GM18951 (cell line): ENCODE measurements around the gene CEP164.

Experiments used
- POLR2A ChIP-seq: IDR thresholded peaks from 4 replicates; pipeline ENCODE4 v1.6.1; 2011; ENCODE audit warnings: mild to moderate bottlenecking; ENCODE audit not compliant: insufficient read length, insufficient read depth; ENCODE audit errors: extremely low read depth
- in situ Hi-C: fragments of 300-500 bp; cut with MboI; formaldehyde crosslinking; loops from one replicate; pipeline ENCODE4 v1.12.0; 2022; ENCODE audit warnings: low sequenced_read_pairs, mixed read lengths, inconsistent platforms; ENCODE audit not compliant: unreplicated experiment

Gene CEP164

DNA sequence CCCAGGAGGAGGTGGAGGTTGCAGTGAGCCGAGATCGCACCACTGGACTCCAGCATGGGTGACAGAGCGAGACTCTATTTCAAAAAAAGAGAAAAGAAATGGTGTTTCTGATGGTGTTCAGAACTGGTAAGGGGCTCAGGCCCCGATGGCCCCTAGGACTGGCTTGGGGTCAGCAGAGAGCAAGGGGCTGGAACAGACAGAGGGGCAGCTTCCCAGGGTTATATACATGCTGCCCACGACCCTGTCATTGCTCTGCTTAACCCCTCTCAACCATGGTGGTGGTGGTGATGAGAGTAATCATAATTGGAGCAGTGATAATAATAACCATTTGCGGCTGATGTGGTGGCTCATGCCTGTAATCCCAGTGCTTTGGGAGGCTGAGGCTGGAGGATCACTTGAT, 79.4 kb downstream of the CEP164 start:
- TF ChIP-seq POLR2A: no peak
- in situ Hi-C loops: no loop called here

DNA sequence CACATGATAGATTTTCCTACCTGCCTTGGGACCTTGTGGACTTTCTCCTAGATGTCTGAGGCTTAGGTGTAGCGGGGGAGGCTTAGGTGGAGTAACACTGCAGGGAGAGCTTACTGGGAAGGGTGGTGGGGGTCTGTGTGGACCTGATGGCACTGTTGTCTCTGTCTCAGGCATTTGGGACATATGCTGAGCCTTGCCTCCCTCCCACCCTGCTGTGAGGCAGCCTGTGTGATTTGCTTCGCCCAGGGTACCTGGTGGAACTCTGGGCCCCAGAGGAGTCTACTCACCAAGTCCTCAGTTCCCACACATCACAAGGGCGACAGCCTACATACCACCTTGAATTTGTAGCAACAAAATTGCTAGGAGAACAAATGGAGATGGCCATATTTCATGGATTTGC, 80.7 kb downstream of the CEP164 start:
- in situ Hi-C loops: no loop called here
- no peak for TF ChIP-seq POLR2A

DNA sequence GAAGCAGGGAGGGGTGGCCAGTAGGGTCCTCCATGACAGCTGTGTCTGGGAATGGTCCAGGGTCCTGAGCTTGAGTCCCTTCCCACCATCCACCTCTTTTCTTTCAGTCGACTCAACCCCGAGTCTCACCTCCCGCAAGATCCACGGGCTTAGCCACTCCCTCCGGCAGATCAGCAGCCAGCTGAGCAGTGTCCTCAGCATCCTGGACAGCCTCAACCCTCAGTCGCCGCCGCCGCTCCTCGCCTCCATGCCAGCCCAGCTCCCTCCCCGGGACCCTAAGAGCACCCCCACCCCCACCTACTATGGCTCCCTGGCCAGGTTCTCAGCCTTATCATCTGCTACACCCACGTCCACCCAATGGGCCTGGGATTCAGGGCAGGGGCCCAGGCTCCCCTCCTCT, 81.9 kb downstream of the CEP164 start:
- TF ChIP-seq POLR2A: no peak
- in situ Hi-C loops: no loop called here

DNA sequence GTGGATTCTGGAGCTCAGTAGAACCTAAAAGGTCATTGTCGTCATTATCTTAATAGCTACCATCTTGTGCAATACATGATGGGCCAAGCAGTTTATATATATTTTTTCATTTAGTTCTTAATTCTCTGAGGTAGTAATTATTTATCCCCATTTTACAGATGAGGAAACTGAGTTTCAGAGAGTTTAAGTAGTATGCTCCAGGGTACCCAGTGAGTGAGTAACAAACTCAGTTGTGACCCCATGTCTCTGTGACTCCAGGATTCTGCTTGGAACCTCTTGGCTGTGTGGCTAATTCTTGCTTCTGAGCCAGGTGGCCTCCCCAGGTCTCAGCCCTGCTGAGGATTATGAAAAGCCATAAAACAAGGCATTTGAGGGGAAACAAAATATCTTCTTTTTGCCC, 82.6 kb downstream of the CEP164 start:
- TF ChIP-seq POLR2A: no peak

DNA sequence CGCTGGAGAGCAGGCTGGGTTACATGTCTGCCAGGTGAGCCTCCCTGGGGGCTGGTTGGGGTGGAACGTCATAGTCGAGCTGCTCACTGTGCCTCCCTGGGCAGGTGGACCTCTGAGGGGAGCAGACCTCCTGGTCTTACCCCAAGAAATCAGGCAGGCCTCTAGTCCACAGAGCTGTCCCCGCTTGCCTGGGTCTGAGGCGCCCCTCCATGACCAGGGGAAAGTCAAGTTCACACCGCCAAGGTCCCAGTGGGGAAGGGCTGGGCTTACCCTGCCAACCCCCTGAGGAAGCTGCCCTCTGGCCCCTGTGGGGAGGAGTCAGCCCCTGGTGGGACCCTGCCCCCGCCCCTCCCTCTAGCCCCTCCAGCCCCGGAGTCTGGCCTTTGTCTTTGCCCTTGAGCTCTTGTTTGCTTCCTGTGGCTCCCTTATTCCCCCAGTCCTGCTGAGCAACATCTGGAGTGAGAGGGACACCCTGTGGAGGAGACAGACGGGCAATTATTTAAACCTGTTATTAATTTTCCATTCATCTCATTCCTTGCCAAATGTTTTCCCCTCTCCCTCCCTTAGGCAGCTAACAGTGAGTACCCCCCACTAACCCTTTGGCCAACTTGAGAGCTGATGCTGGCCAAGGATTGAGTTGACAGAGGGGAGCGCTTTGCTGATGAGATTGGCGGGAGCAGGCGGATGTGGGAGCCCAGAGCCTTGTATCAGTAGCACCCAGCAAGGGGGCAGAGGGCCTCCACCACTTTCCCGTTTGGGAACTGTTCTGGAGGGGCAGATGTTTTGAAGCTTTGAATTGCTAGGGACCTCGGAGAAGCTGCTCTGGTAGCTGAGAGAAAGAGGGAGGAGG, 83.4 kb downstream of the CEP164 start:
- in situ Hi-C loops: no loop called here
- no peak for TF ChIP-seq POLR2A

More for the DNA sequence above, 82.6 kb downstream of the CEP164 start:
- in situ Hi-C loops: no loop called here

DNA sequence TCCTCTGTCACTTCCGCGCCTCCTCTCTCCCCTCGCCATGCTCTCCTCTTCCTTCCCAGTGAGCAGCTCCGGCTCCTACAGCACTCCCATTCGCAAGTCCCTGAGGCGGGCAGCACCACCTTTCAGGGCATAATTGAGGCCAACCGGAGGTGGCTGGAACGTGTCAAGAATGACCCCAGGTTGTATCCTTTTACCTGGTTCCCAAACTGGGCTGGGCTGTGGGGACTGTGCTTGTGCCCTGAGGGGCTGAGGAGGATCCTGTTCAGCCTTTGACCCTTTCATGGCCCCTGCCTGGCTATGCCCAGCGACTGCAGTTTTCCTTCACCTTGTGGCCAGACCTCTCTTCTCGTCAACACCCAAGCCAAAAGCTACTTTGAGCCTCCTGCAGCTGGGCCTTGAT, 84.1 kb downstream of the CEP164 start:
- in situ Hi-C loops: no loop called here
- TF ChIP-seq POLR2A: no peak

DNA sequence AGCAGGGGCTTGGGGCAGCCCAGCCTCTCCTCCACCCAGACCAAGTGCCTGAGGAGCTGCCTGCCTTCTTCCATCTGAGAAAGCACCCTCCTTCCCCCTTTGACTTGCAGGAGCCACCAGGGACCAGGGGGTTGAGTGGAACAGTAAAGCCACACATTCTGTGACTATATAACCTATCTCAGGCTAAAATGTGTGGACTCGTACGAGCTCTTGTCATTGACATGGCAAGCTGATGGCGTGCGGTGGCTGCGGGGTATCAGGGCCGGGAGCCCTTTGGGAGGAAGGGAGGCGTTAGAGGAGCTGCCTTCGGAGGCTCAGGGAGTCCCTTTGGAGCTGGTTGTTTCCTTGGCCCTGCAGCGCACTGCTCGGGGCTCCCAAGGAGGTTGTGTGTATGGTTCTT, 84.5 kb downstream of the CEP164 start:
- in situ Hi-C loops: no loop called here
- no peak for TF ChIP-seq POLR2A

DNA sequence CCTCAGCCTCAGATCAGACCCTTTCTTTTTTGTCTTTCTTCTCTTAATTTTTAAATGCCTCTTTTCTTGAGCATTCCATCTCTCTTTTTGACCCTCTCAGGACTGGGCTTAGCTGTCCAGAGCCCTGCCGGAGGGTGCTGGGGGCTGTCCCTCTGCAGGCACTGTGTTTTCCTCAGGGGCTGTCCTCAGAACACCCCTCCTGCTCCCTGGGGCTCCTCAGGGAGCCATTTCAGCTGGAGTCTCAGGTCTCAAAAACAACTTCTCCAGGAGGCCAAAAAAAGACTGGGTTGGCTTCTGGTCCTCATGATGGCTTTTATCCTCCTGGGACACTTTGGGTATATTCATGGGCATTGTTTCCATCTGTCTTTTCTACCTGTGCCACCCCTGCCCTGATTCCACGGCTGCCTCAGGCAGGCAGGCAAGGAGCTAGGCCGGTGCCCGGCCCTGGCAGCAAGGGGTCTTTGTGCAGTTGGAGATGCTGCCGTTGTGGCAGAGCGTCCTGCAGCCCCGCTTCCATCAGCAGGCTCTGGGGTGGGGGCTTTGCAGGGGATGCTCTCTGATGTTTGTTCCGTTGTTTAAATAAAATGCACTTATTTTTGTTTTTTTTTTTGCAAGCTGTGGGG, 85.1 kb downstream of the CEP164 start:
- in situ Hi-C loops: no loop called here
- no peak for TF ChIP-seq POLR2A

DNA sequence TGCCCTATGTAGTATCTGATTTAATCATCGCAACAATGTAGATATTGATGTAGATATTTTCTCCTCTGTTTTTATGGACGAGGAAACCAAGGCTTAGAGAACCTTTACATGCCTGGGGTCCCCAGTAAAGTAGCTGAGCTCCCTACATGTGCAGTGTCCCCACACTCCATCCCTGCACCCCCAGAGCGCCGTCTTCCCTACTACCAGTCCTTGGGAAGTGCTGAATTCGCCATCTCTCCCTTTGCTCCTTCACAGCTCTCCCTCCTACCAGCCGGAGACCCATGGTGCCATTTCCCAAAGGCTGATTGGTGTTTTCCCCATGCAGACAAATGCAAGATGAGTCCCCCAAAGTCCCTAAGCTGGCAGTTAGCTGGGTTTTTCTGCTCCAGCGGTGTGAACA, 86.0 kb downstream of the CEP164 start:
- in situ Hi-C loops: no loop called here
- TF ChIP-seq POLR2A: no peak

DNA sequence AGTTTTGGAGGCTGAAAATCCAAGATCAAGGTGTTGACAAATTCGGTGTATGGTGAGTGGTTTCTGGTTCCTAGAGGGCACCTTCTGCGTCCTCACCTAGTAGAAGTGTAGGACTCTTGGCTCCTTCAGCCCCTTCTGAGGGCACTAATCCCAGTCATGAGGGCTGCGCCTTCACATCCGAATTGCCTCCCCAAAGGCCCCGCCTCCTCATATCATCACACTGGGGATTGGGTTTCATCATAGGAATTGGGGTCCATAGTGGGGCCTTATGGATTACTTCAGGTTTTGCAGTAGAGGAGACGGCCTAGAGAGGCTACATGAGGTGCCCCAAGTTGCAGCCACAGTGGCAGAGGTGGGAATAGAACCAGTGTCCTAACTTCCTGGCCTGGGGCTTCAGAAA, 87.1 kb downstream of the CEP164 start:
- no peak for TF ChIP-seq POLR2A
- in situ Hi-C loops: no loop called here

DNA sequence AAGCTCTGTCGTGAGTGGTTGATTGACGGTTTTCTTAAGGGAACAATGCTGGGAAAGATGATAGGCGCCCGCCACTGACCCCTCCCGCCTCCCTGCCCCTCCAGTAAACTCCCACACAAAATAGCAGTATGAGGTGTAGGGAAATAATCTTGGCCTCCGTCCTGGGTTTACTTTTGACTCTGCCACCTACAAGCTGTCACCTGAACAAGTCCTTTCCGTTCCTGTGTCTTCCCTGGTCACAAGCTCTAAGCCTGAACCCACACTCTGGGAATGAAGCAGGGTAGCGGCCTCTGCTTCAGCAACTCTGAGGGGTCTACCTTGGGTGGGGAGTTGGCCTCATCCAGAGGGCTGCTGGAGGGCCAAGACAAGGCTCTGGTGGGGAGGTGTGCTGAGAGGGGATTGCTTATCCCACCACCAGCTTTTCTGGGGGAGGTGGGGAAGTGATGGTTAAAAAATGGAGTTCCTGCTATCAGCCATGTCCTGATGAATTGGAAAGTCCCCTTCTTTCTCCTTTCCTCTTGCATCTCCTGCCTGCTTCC, 87.8 kb downstream of the CEP164 start:
- in situ Hi-C loops: no loop called here
- no peak for TF ChIP-seq POLR2A

DNA sequence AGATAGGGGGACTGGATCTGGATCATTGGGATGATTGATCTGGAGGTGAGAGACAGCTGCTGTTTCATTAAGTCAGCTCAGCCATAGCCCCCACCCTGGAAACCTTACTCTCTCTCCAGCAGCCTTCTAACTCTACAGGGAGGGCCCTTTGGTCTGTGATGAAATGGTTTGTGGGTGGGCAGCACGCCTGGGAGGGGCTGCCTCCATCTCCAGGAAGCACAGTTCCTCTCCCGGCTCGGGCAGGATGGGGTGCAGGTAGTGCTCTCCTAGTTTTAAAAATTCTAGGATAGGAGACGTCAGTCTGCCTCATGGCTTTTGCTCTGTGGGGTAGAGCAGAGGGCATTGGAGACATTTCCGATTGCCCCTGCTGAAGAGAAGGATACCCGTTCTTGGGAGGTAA, 89.7 kb downstream of the CEP164 start:
- in situ Hi-C loops: no loop called here
- TF ChIP-seq POLR2A: no peak

DNA sequence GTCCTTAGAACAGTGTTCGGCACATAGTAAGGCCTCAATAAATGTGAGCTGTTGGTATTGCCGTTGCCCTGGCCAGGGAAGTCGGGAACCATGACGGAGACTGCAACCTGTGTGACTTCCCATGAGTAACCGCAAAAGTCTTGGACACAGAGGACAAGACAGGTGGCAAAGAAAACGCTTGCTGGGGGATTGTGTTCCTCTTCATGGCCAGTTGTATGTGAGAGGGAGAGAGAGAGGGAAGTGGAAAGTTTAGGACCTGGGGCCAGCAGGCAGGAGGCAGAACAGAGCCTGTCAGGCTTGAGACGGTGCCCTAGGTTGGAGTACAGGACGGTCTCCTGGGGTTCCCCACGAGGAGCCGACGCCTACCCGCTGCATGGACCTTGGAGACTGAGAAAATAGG, 90.2 kb downstream of the CEP164 start:
- in situ Hi-C loops: no loop called here
- no peak for TF ChIP-seq POLR2A
